HG03442 (cell line): ENCODE results near the gene CSN3.

Source experiments
- ATAC-seq: cut with Tn5 transposase; IDR thresholded peaks from one replicate; pipeline ENCODE4 v1.9.1; 2021; ENCODE audit warnings: mild to moderate bottlenecking, moderate library complexity; ENCODE audit not compliant: unreplicated experiment

The CSN3 gene

DNA sequence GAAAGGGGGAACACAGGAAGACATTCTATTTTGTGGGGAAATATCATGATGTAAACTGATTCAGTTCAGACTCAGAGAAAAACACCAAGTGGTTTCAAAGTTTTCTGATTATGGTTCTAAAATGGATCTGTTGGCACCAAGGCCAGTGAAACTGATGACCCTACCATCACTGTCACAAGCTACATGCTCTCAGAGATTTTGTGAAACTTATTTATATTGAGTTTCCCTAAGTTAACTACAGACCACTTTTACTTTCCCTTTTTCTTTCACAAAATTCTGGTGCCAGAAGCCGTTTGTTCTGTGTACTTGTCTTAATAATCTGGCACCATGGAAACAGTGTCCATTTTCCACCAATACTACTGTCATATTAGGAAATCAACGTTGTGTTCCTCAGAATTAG lies 48.9 kb downstream of the CSN3 start:
- no peak for ATAC-seq

DNA sequence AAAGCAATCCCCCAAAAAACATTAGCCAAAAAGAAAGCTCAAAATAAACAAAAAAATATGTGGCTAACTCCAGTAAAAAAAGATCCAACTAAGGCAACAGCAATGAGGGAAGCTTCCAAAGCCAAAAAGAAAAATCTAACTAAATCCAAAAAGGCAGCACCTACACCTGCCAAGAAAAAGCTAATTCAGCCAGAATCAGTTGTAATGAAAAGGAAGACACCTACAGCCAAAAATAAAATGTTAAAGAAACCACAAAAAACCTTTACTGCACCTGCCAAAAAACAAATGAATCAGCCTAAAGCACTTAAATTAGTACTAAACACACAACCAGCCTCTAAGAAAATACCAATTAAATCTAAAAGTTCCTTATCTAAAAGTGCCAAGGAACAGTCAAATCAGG lies 55.2 kb downstream of the CSN3 start:
- no peak for ATAC-seq

DNA sequence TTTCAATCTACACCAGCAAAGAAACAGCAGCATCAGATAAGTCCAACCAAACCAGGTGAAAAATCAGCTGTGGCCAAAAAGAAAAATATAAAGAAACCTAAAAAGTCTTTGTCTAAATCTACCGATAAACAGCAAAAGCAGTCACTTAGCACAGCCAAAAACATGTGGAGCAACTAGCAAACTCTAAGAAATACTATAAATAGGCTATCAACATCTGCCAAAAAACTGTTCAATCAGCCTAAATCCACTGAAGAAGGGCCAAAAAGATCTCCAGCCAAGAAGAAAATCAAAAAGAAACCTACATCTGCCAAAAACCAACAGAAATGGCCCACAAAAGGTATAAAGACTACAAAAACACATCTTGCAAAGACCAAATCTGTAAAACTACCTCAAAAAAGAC lies 55.7 kb downstream of the CSN3 start:
- no peak for ATAC-seq

DNA sequence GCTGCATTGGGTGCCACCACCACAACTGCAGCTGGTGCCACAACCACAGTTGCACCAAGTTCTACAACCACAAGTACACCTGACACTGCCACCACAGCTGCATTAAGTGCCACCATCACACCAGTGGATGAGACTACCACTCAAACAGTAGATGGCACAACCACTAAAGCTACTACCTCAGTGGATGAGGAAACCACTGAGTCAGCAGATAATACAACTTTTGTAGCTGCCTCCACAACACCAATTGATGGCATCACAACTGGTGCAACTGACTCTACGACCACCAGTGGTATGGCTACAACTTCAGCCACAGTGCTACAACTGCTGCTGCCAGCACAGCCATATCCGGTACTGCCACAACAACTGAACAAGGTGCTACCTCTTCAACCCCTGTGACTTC lies 57.2 kb downstream of the CSN3 start:
- no peak for ATAC-seq

DNA sequence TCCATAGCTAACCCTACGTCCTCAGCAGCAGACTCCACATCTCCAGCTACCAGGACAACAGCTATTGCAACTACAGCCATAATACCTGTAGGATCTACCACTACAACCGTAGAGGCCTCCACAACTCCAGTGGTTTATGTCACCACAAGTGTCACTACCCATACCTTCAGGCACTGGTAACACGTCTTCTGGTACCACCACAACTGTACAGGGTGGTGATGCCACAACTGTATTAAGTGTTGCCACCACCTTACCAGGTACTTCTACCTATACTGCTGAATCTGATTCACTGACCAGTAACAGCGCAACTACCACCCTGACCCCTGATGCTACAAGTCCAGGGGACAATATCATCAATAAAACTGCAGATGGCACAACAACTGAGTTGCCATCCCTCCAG lies 57.8 kb downstream of the CSN3 start:
- ATAC-seq, result no peak
